ENCODE measurements around the gene SLC9A3. TPM values are rescaled to one million over a fixed set of nuclear protein-coding genes. Genes with fewer than 3 reads are reported as not detected.
"Not testable (repeated sequence)": the region's sequence is repeated elsewhere in the genome, so short reads cannot be mapped to it uniquely, and the experiment has no call there.

Gene SLC9A3
- total RNA-seq, 1 donor: 1.8 TPM

- Histone ChIP-seq H3K27me3 (ENCODE audit: insufficient read depth, low read length) (peaks cover 5% of the 10 kb centered on the region), H3K4me1 (ENCODE audit: insufficient read depth, low read length) (no peaks in the 10 kb centered on the region), H3K4me3 (ENCODE audit: low read length) (no peak overlapping the region), H3K9me3 (ENCODE audit: low read depth, low read length) (no peaks in the 10 kb centered on the region)
These were observed 37.2 kb upstream of the SLC9A3 start for GRCh38 chr5:561408-561807.

GRCh38 chr5:560792-561166 is 36.5 kb upstream of the SLC9A3 start:
- no peak overlapping the region for H3K4me3 ChIP-seq (ENCODE audit: low read length)
- no peaks in the 10 kb centered on the region for H3K27me3 ChIP-seq (ENCODE audit: insufficient read depth, low read length)
- no peaks in the 10 kb centered on the region for H3K9me3 ChIP-seq (ENCODE audit: low read depth, low read length)
- no peaks in the 10 kb centered on the region for H3K4me1 ChIP-seq (ENCODE audit: insufficient read depth, low read length)

GRCh38 chr5:558871-559503 is 34.7 kb upstream of the SLC9A3 start:
- H3K27me3 ChIP-seq (ENCODE audit: insufficient read depth, low read length): no peaks in the 10 kb centered on the region

GRCh38 chr5:558326-558725 is 34.1 kb upstream of the SLC9A3 start:
- Histone ChIP-seq H3K4me3 (ENCODE audit: low read length) (no peak overlapping the region), H3K4me1 (ENCODE audit: insufficient read depth, low read length) (no peaks in the 10 kb centered on the region), H3K9me3 (ENCODE audit: low read depth, low read length) (no peaks in the 10 kb centered on the region), H3K27me3 (ENCODE audit: insufficient read depth, low read length) (no peaks in the 10 kb centered on the region)

More at GRCh38 chr5:558871-559503, 34.7 kb upstream of the SLC9A3 start:
- Histone ChIP-seq H3K4me3 (ENCODE audit: low read length) (no peak overlapping the region), H3K4me1 (ENCODE audit: insufficient read depth, low read length) (no peaks in the 10 kb centered on the region), H3K9me3 (ENCODE audit: low read depth, low read length) (no peaks in the 10 kb centered on the region)

- H3K27me3 ChIP-seq (ENCODE audit: insufficient read depth, low read length): not testable (repeated sequence)
These were observed 33.7 kb upstream of the SLC9A3 start for GRCh38 chr5:557917-558316.

GRCh38 chr5:556909-557441 is 32.7 kb upstream of the SLC9A3 start:
- Histone ChIP-seq H3K27me3 (ENCODE audit: insufficient read depth, low read length) (no peaks in the 10 kb centered on the region), H3K4me1 (ENCODE audit: insufficient read depth, low read length) (no peaks in the 10 kb centered on the region), H3K9me3 (ENCODE audit: low read depth, low read length) (no peaks in the 10 kb centered on the region), H3K4me3 (ENCODE audit: low read length) (no peak overlapping the region)

More at GRCh38 chr5:557917-558316, 33.7 kb upstream of the SLC9A3 start:
- H3K9me3 ChIP-seq (ENCODE audit: low read depth, low read length); H3K4me3 ChIP-seq (ENCODE audit: low read length); H3K4me1 ChIP-seq (ENCODE audit: insufficient read depth, low read length): not testable (repeated sequence)

GRCh38 chr5:555058-555623 is 30.9 kb upstream of the SLC9A3 start:
- H3K4me3 ChIP-seq (ENCODE audit: low read length): no peak overlapping the region
- H3K27me3 ChIP-seq (ENCODE audit: insufficient read depth, low read length): peaks cover 14% of the 10 kb centered on the region

GRCh38 chr5:554284-554988 is 30.2 kb upstream of the SLC9A3 start:
- Histone ChIP-seq H3K27me3 (ENCODE audit: insufficient read depth, low read length) (peaks cover 18% of the 10 kb centered on the region), H3K4me3 (ENCODE audit: low read length) (no peak overlapping the region), H3K4me1 (ENCODE audit: insufficient read depth, low read length) (no peaks in the 10 kb centered on the region), H3K9me3 (ENCODE audit: low read depth, low read length) (no peaks in the 10 kb centered on the region)

More at GRCh38 chr5:555058-555623, 30.9 kb upstream of the SLC9A3 start:
- Histone ChIP-seq H3K4me1 (ENCODE audit: insufficient read depth, low read length) (no peaks in the 10 kb centered on the region), H3K9me3 (ENCODE audit: low read depth, low read length) (no peaks in the 10 kb centered on the region)

- Histone ChIP-seq H3K27me3 (ENCODE audit: insufficient read depth, low read length) (peaks cover 22% of the 10 kb centered on the region), H3K4me3 (ENCODE audit: low read length) (no peak overlapping the region), H3K4me1 (ENCODE audit: insufficient read depth, low read length) (no peaks in the 10 kb centered on the region), H3K9me3 (ENCODE audit: low read depth, low read length) (no peaks in the 10 kb centered on the region)
These were observed 29.6 kb upstream of the SLC9A3 start for GRCh38 chr5:553874-554273.

- H3K4me3 ChIP-seq (ENCODE audit: low read length): no peak overlapping the region
- peaks cover 25% of the 10 kb centered on the region for H3K27me3 ChIP-seq (ENCODE audit: insufficient read depth, low read length)
These were observed 27.2 kb upstream of the SLC9A3 start for GRCh38 chr5:551406-551805.

GRCh38 chr5:549229-549628 is 25.0 kb upstream of the SLC9A3 start:
- H3K27me3 ChIP-seq (ENCODE audit: insufficient read depth, low read length): peaks cover 25% of the 10 kb centered on the region

More at GRCh38 chr5:551406-551805, 27.2 kb upstream of the SLC9A3 start:
- Histone ChIP-seq H3K9me3 (ENCODE audit: low read depth, low read length) (no peaks in the 10 kb centered on the region), H3K4me1 (ENCODE audit: insufficient read depth, low read length) (no peaks in the 10 kb centered on the region)

GRCh38 chr5:548256-548655 is 24.0 kb upstream of the SLC9A3 start:
- Histone ChIP-seq H3K4me1 (ENCODE audit: insufficient read depth, low read length) (peaks cover 17% of the 10 kb centered on the region), H3K27me3 (ENCODE audit: insufficient read depth, low read length) (peaks cover 25% of the 10 kb centered on the region), H3K4me3 (ENCODE audit: low read length) (no peak overlapping the region), H3K9me3 (ENCODE audit: low read depth, low read length) (no peaks in the 10 kb centered on the region)

More at GRCh38 chr5:549229-549628, 25.0 kb upstream of the SLC9A3 start:
- peaks cover 7% of the 10 kb centered on the region for H3K4me1 ChIP-seq (ENCODE audit: insufficient read depth, low read length)
- H3K9me3 ChIP-seq (ENCODE audit: low read depth, low read length): no peaks in the 10 kb centered on the region
- H3K4me3 ChIP-seq (ENCODE audit: low read length): no peak overlapping the region

GRCh38 chr5:547086-547924 is 23.1 kb upstream of the SLC9A3 start:
- H3K4me1 ChIP-seq (ENCODE audit: insufficient read depth, low read length): peaks cover 19% of the 10 kb centered on the region
- no peaks in the 10 kb centered on the region for H3K9me3 ChIP-seq (ENCODE audit: low read depth, low read length)
- no peak overlapping the region for H3K4me3 ChIP-seq (ENCODE audit: low read length)
- H3K27me3 ChIP-seq (ENCODE audit: insufficient read depth, low read length): peaks cover 25% of the 10 kb centered on the region

- Histone ChIP-seq H3K4me1 (ENCODE audit: insufficient read depth, low read length) (peaks cover 19% of the 10 kb centered on the region), H3K27me3 (ENCODE audit: insufficient read depth, low read length) (peaks cover 20% of the 10 kb centered on the region), H3K4me3 (ENCODE audit: low read length) (no peak overlapping the region), H3K9me3 (ENCODE audit: low read depth, low read length) (no peaks in the 10 kb centered on the region)
These were observed 22.2 kb upstream of the SLC9A3 start for GRCh38 chr5:546376-546908.

Data from mononuclear cell (primary cell).